K562 (cell line): ENCODE results near the gene SHC1. TPM values are rescaled to one million over a fixed set of nuclear protein-coding genes. Genes with fewer than 3 reads are reported as not detected.
A peak's percentile ranks its signal among the peaks of the same experiment; 100 is the strongest.

ENCODE experiments used
- ARID2 ChIP-seq: fragments of 450-650 bp; IDR thresholded peaks from 2 replicates; pipeline ENCODE4 v1.6.1; 2017; ENCODE audit warnings: antibody characterized with exemption, mild to moderate bottlenecking
- ATF7 ChIP-seq: fragments of 450-650 bp; IDR thresholded peaks from 2 replicates; pipeline ENCODE4 v1.7.1; 2014; ENCODE audit warnings: mild to moderate bottlenecking, moderate library complexity
- CHD4 ChIP-seq: fragments of 200-600 bp; sonication (generic); IDR thresholded peaks from 3 replicates; pipeline ENCODE4 v1.6.1; 2012; ENCODE audit warnings: low read depth, mild to moderate bottlenecking, mixed read lengths, low read length, inconsistent platforms; ENCODE audit not compliant: insufficient read depth, insufficient replicate concordance, poor library complexity, severe bottlenecking
- FOS ChIP-seq: IDR thresholded peaks from 3 replicates; pipeline ENCODE4 v1.6.1; 2011; ENCODE audit not compliant: insufficient read length; ENCODE audit errors: extremely low read depth
- FOXK1 ChIP-seq: sonication (generic); formaldehyde crosslinking; IDR thresholded peaks from 2 replicates; pipeline ENCODE4 v1.8.0; 2022; ENCODE audit warnings: missing genetic modification reagents, mild to moderate bottlenecking, borderline replicate concordance
- FUS ChIP-seq: fragments of 200-400 bp; formaldehyde crosslinking; optimal IDR thresholded peaks from 2 replicates; pipeline ENCODE3; 2017; ENCODE audit warnings: low read depth, low read length
- KDM2B ChIP-seq: fragments of 250-450 bp; sonication (Bioruptor Pico); IDR thresholded peaks from 2 replicates; pipeline ENCODE4 v1.8.0; 2021; ENCODE audit warnings: mild to moderate bottlenecking, moderate library complexity
- KDM5B ChIP-seq: fragments of 200-600 bp; sonication (generic); IDR thresholded peaks from 2 replicates; pipeline ENCODE4 v1.6.1; 2012; ENCODE audit warnings: low read depth, mild to moderate bottlenecking, moderate library complexity, low read length, control low read depth, inconsistent platforms; ENCODE audit not compliant: insufficient replicate concordance
- MIER1 ChIP-seq: fragments of 450-650 bp; IDR thresholded peaks from 2 replicates; pipeline ENCODE4 v1.6.1; 2016; ENCODE audit warnings: antibody characterized with exemption, mild to moderate bottlenecking, low read depth
- NELFE ChIP-seq: IDR thresholded peaks from 2 replicates; pipeline ENCODE4 v1.6.1; 2011; ENCODE audit warnings: mild to moderate bottlenecking; ENCODE audit not compliant: insufficient read depth, insufficient read length
- NFXL1 ChIP-seq: fragments of 450-650 bp; formaldehyde crosslinking; IDR thresholded peaks from 2 replicates; pipeline ENCODE4 v1.4.0; 2021; ENCODE audit warnings: mild to moderate bottlenecking
- PCBP1 ChIP-seq: fragments of 200-400 bp; formaldehyde crosslinking; IDR thresholded peaks from 2 replicates; pipeline ENCODE4 v1.6.1; 2018; ENCODE audit warnings: mild to moderate bottlenecking, low read depth, low read length; ENCODE audit not compliant: poor library complexity, severe bottlenecking
- PREB ChIP-seq: sonication (generic); formaldehyde crosslinking; IDR thresholded peaks from 2 replicates; pipeline ENCODE4 v1.8.1; 2023; ENCODE audit warnings: mild to moderate bottlenecking, missing genetic modification reagents
- RAD51 ChIP-seq: fragments of 450-650 bp; IDR thresholded peaks from 2 replicates; pipeline ENCODE4 v1.7.1; 2016; ENCODE audit warnings: low read depth, mild to moderate bottlenecking, borderline replicate concordance
- RBM14 ChIP-seq: fragments of 200-400 bp; formaldehyde crosslinking; IDR thresholded peaks from 2 replicates; pipeline ENCODE4 v1.6.1; 2018; ENCODE audit warnings: low read depth, mild to moderate bottlenecking, low read length, moderate library complexity, borderline replicate concordance; ENCODE audit not compliant: insufficient read depth
- SMAD4 ChIP-seq: fragments of 250-450 bp; sonication (Bioruptor Pico); conservative IDR thresholded peaks from 2 replicates; pipeline ENCODE4 v1.8.0; 2021; ENCODE audit warnings: inconsistent platforms, mild to moderate bottlenecking, moderate library complexity
- ZBTB7A ChIP-seq: IDR thresholded peaks from 2 replicates; pipeline ENCODE4 v1.6.1; 2011; ENCODE audit warnings: low read depth, mild to moderate bottlenecking, low read length, moderate library complexity, borderline replicate concordance; ENCODE audit not compliant: control insufficient read depth
- ZNF551 ChIP-seq: fragments of 250-450 bp; sonication (Bioruptor Pico); IDR thresholded peaks from 2 replicates; pipeline ENCODE4 v1.5.0; 2021; ENCODE audit warnings: mild to moderate bottlenecking, moderate library complexity
- ZNF717 ChIP-seq: fragments of 250-450 bp; sonication (Bioruptor Pico); IDR thresholded peaks from 2 replicates; pipeline ENCODE4 v1.5.0; 2021
- ZSCAN32 ChIP-seq: fragments of 450-650 bp; formaldehyde crosslinking; IDR thresholded peaks from 2 replicates; pipeline ENCODE4 v1.4.0; 2020; ENCODE audit warnings: mild to moderate bottlenecking, moderate library complexity
- polyA plus RNA-seq, 8 experiments: library from polyadenylated mRNA; depleted of rRNA in 4 of 8; stranded (reverse) in 5 of 8; unstranded in 3 of 8; fragments of >200 nt; fragmentation: Nextera tagmentation in 2 of 8; fragmentation: Illumina TruSeq in 1 of 8; extraction: Ambion mirVana in 2 of 8; extraction: Trizol in 1 of 8; gene quantifications; 2 replicates each; pipeline versions ENCODE4 v1.2.1 to v1.2.3, GENCODE V29; 2011 to 2014; ENCODE audit warnings: inconsistent platforms in 1 of 8, missing spikeins in 1 of 8
- total RNA-seq, 7 experiments: library from RNA; depleted of rRNA in 6 of 7; stranded (reverse); fragments of >200 nt in 6 of 7; fragmentation: Illumina TruSeq in 2 of 7; extraction: Trizol in 2 of 7; gene quantifications; 2 replicates each; pipeline versions ENCODE4 v1.2.1 to v1.2.3, GENCODE V29; 2011 to 2021; ENCODE audit warnings: low replicate concordance in 1 of 7
- TF ChIP-seq, protein P1 (sequence below): IDR thresholded peaks from 2 replicates; pipeline ENCODE4 v1.6.1; 2016; ENCODE audit warnings: missing genetic modification characterization, missing compliant biosample characterization
- TF ChIP-seq, protein P2 (sequence below), 2 experiments: IDR thresholded peaks; 2 replicates each; pipeline ENCODE4 v1.6.1; 2012; ENCODE audit warnings: improper control_type of control experiment in 2 of 2, low read depth in 2 of 2, low read length in 2 of 2, borderline replicate concordance in 1 of 2
- TF ChIP-seq, protein P3 (sequence below): fragments of 250-450 bp; sonication (Bioruptor Pico); IDR thresholded peaks from 2 replicates; pipeline ENCODE4 v1.8.0; 2021; ENCODE audit warnings: moderate library complexity, mild to moderate bottlenecking, inconsistent platforms

The SHC1 gene
- total and polyA plus RNA-seq, 9 of the 15 experiments (the other 6 are each of a cell fraction or from before 2014, with no cell fraction given): 4.1 to 113 (median 51.9) TPM

DNA sequence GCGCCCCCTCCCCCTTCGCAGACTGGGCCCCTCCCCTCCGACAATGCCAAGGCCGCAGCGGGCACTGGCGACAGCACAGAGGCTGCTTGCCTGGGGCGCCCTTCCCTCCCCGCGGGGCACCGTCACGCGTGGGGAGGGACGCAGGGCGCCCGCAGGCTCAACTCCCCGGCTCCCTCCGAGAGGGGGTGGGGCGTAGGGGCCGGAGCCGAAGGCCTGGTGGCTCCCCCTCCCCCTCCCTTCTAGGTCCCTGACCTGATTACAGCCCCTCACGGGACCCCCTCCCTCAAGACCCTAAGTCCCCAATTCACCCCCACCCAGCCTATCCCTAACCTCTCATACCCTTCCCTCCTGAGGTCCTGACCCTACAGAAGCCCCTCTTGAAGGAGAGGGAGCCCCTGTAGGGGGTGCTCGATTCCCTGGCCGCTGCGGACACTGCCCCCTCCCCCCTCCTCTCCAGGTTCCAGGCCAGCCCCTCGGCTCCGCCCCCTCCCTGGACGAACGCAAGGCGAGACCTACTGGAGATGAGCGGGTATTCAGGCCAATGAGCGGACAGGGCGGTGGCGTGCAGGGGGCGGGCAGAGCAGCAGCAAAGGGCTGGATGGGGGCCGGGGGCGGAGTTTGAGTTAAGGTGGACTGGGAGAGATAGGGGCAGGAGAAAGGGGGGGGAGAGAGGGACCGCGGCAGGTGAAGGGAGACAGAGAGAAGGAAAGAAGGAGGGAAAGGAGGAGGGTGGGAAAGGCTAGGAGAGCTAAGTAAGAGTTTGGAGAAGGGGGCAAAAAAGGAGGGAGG, 31.3 kb upstream of the SHC1 start (continued):
- TF ChIP-seq, protein P1, sequence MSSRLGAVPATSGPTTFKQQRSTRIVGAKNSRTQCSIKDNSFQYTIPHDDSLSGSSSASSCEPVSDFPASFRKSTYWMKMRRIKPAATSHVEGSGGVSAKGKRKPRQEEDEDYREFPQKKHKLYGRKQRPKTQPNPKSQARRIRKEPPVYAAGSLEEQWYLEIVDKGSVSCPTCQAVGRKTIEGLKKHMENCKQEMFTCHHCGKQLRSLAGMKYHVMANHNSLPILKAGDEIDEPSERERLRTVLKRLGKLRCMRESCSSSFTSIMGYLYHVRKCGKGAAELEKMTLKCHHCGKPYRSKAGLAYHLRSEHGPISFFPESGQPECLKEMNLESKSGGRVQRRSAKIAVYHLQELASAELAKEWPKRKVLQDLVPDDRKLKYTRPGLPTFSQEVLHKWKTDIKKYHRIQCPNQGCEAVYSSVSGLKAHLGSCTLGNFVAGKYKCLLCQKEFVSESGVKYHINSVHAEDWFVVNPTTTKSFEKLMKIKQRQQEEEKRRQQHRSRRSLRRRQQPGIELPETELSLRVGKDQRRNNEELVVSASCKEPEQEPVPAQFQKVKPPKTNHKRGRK (tag): no peak
- TF ChIP-seq KDM2B (CRISPR knock-in tag) (no peak), PREB (CRISPR knock-in tag) (no peak), ZBTB7A (peak; percentile 99), ZSCAN32 (no peak), CHD4 (no peak), FOXK1 (no peak), SMAD4 (CRISPR knock-in tag) (no peak; the same call in 1 of the 2 replicates), RBM14 (no peak), ARID2 (no peak), RAD51 (no peak), FUS (no peak), ZNF551 (CRISPR knock-in tag) (no peak), NFXL1 (CRISPR knock-in tag) (no peak), ATF7 (peak; percentile 56; the same call in 1 of the 2 replicates), FOS (peak; percentile 84), PCBP1 (peak; percentile 6), KDM5B (no peak), MIER1 (0 out of 2 replicates have a peak, but pooled peaks have one; percentile 21), NELFE (no peak), ZNF717 (no peak)
- TF ChIP-seq, protein P2, sequence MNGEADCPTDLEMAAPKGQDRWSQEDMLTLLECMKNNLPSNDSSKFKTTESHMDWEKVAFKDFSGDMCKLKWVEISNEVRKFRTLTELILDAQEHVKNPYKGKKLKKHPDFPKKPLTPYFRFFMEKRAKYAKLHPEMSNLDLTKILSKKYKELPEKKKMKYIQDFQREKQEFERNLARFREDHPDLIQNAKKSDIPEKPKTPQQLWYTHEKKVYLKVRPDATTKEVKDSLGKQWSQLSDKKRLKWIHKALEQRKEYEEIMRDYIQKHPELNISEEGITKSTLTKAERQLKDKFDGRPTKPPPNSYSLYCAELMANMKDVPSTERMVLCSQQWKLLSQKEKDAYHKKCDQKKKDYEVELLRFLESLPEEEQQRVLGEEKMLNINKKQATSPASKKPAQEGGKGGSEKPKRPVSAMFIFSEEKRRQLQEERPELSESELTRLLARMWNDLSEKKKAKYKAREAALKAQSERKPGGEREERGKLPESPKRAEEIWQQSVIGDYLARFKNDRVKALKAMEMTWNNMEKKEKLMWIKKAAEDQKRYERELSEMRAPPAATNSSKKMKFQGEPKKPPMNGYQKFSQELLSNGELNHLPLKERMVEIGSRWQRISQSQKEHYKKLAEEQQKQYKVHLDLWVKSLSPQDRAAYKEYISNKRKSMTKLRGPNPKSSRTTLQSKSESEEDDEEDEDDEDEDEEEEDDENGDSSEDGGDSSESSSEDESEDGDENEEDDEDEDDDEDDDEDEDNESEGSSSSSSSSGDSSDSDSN (IDR thresholded peaks at IDR 0.05; ENCODE audit: borderline replicate concordance in 1 of 2, low read depth in 2 of 2, low read length in 2 of 2): 0 out of 4 replicates have a peak, but pooled peaks of 1 of the 2 experiments have one; percentile 49
- TF ChIP-seq, protein P3, sequence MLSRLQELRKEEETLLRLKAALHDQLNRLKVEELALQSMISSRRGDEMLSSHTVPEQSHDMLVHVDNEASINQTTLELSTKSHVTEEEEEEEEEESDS: no peak
